ENCODE data around the gene CITED2.

DNA sequence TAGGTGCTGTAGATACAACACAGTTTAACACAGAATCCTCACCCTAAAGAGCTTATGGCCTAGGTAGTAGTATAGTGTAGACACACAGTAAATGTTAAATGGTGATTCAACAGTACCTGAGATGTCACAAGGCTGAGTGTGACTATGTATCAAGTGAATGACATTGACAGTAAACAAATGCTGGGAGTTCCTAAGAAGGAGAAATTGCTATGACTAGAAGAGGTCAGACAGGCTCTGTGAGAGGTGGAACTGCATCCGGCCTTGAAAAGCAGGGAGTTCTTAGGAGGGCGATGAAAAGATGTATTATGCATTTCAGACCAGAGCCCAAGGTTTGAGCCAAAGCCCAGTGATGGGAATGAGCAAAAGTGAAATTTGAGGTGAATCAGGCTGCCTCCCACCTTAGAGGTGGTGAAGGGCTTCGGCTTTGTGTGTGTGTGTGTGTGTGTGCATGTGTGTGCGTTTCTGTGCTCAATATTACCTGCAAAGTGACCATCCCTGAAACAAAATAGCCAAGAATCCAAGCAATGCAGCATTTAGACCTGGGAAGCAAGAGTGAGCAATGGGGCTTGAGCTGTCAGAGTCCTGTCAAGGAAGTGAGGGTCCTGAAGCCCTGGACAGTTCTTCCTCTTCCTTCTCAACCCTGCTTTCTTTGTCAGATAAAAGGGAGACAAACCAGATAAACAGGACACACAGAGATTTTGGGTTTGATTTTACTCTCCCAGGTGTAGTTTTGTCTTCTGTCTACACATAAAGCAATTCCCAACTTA lies 32.3 kb upstream of the CITED2 start:
- TF ChIP-seq CTCF (IDR thresholded peaks at IDR 0.05; ENCODE audit: control extremely low read depth in 1 of 3, insufficient read depth in 1 of 3, low read depth in 1 of 3, low read length in 3 of 3) (no peak), SRF (IDR thresholded peaks at IDR 0.05; ENCODE audit: low read depth, low read length) (no peak), RFX5 (IDR thresholded peaks at IDR 0.05; ENCODE audit: borderline replicate concordance, low read depth, low read length) (no peak), GABPA (IDR thresholded peaks at IDR 0.05; ENCODE audit: borderline replicate concordance, insufficient read depth, low read length) (no peak), POLR2A (IDR thresholded peaks at IDR 0.05; ENCODE audit: control extremely low read depth in 1 of 2, low read depth in 2 of 2, low read length in 2 of 2) (no peak), TAF1 (IDR thresholded peaks at IDR 0.05; ENCODE audit: low read depth, low read length) (no peak), CEBPB (IDR thresholded peaks at IDR 0.05; ENCODE audit: low read depth, low read length) (no peak), KDM5A (IDR thresholded peaks at IDR 0.05; ENCODE audit: low read length) (no peak), GTF2F1 (IDR thresholded peaks at IDR 0.05; ENCODE audit: borderline replicate concordance, low read depth, low read length) (no peak), MAFK (IDR thresholded peaks at IDR 0.05; ENCODE audit: low read depth, low read length) (no peak), NRF1 (IDR thresholded peaks at IDR 0.05; ENCODE audit: low read depth, low read length) (no peak)
- TF ChIP-seq, protein P1, sequence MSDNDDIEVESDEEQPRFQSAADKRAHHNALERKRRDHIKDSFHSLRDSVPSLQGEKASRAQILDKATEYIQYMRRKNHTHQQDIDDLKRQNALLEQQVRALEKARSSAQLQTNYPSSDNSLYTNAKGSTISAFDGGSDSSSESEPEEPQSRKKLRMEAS (IDR thresholded peaks at IDR 0.05): no peak
